HCT116 (cell line): Measurements from ENCODE around the gene STK32C. TPM values are rescaled to one million over a fixed set of nuclear protein-coding genes. Genes with fewer than 3 reads are reported as not detected.

Source experiments
- ATAC-seq: fragments of 200-7000 bp; cut with Tn5 transposase; 2 replicates; pipeline ENCODE4 v1.9.1; 2020; ENCODE audit warnings: mild to moderate bottlenecking, moderate library complexity
- BruUV-seq: library from RNA; stranded (reverse); fragments of 400-500 nt; replicated peaks from 2 replicates; lab custom pipeline; 2021; lab: Mats Ljungman, UMichigan
- CTCF ChIA-PET: fragments of 300-600 bp; sonication (Branson Sonifier 250); formaldehyde crosslinking; loops from one replicate; lab custom pipeline; 2021; ENCODE audit warnings: antibody characterized with exemption; lab: Charles Lee
- POLR2A ChIA-PET: fragments of 300-600, 350-600 bp; sonication (Branson Sonifier 250); formaldehyde crosslinking; loops from one replicate; lab custom pipeline; 2021; ENCODE audit warnings: antibody characterized with exemption; lab: Charles Lee
- RAD21 ChIA-PET, 2 experiments: fragments of 300-600 bp; sonication (Branson Sonifier 250); formaldehyde crosslinking; loops; one replicate each; lab custom pipeline; 2023; ENCODE audit warnings: low total read pairs in 2 of 2; ENCODE audit not compliant: uncharacterized antibody in 2 of 2, unreplicated experiment in 2 of 2, low non-redundant PET in 1 of 2; lab: Charles Lee
- DNase-seq: peaks from one replicate; pipeline ENCODE4 v3.0.0-alpha.2; 2010; ENCODE audit warnings: low read depth, low spot score
- H2AFZ ChIP-seq: fragments of 200-600 bp; shearing (Covaris generic), sonication (generic); 2 replicates; pipeline ENCODE4 v1.6.1; 2017; ENCODE audit warnings: low read depth, mixed run types, mixed read lengths, antibody characterized with exemption, low read length; ENCODE audit not compliant: poor library complexity, severe bottlenecking
- H3K27ac ChIP-seq: 2 replicates; pipeline ENCODE4 v1.5.1; 2012; ENCODE audit warnings: low read depth, low read length
- H3K27me3 ChIP-seq: fragments of 200-600 bp; sonication (generic); 2 replicates; pipeline ENCODE4 v1.6.1; 2016; ENCODE audit warnings: mixed run types, low read length, mixed read lengths; ENCODE audit not compliant: insufficient read depth
- H3K36me3 ChIP-seq, 2 experiments: fragments of 200-500 bp in 1 of 2; fragments of 200-600 bp in 1 of 2; sonication (Bioruptor generic) in 1 of 2; sonication (generic) in 1 of 2; 2 replicates each; pipeline versions ENCODE4 v1.5.1 to v1.6.1; 2014 to 2016; ENCODE audit warnings: low read length in 2 of 2, inconsistent platforms in 1 of 2, mixed read lengths in 1 of 2, mixed run types in 1 of 2; ENCODE audit not compliant: insufficient read depth in 2 of 2, control insufficient read depth in 1 of 2
- H3K4me1 ChIP-seq, 2 experiments: fragments of 200-600 bp in 1 of 2; sonication (generic) in 1 of 2; 2 replicates each; pipeline versions ENCODE4 v1.5.1 to v1.6.1; 2012 to 2017; ENCODE audit warnings: low read length in 2 of 2, inconsistent platforms in 1 of 2, mild to moderate bottlenecking in 1 of 2, mixed read lengths in 1 of 2, mixed run types in 1 of 2, moderate library complexity in 1 of 2; ENCODE audit not compliant: insufficient read depth in 2 of 2, control insufficient read depth in 1 of 2
- H3K4me2 ChIP-seq: fragments of 200-600 bp; sonication (generic); 2 replicates; pipeline ENCODE4 v1.6.1; 2017; ENCODE audit warnings: mixed run types, low read length, mixed read lengths
- H3K4me3 ChIP-seq, 2 experiments: fragments of 200-600 bp in 1 of 2; sonication (generic) in 1 of 2; replicated peaks in 1 of 2; 2 replicates each; pipeline ENCODE4 v1.5.1; 2011 to 2016; ENCODE audit warnings: low read length in 2 of 2, control low read depth in 1 of 2, low read depth in 1 of 2, mild to moderate bottlenecking in 1 of 2, mixed read lengths in 1 of 2, mixed run types in 1 of 2
- H3K79me2 ChIP-seq: fragments of 200-600 bp; sonication (generic); 2 replicates; pipeline ENCODE4 v1.6.1; 2017; ENCODE audit warnings: mild to moderate bottlenecking, mixed run types, low read length, moderate library complexity, mixed read lengths; ENCODE audit not compliant: insufficient read depth
- H3K9ac ChIP-seq: fragments of 200-600 bp; sonication (generic); 2 replicates; pipeline ENCODE4 v1.6.1; 2016; ENCODE audit warnings: low read length, mixed read lengths
- H3K9me2 ChIP-seq: fragments of 200-600 bp; sonication (generic), shearing (Covaris generic); 2 replicates; pipeline ENCODE4 v1.6.1; 2017; ENCODE audit warnings: mixed run types, mild to moderate bottlenecking, moderate library complexity; ENCODE audit not compliant: insufficient read depth
- H3K9me3 ChIP-seq, 2 experiments: fragments of 200-500 bp in 1 of 2; fragments of 200-600 bp in 1 of 2; sonication (Bioruptor generic) in 1 of 2; sonication (generic) in 1 of 2; 2 replicates each; pipeline ENCODE4 v1.6.1; 2014 to 2017; ENCODE audit warnings: low read length in 2 of 2, mixed read lengths in 2 of 2, inconsistent platforms in 1 of 2, low read depth in 1 of 2, mild to moderate bottlenecking in 1 of 2, mixed run types in 1 of 2, moderate library complexity in 1 of 2; ENCODE audit not compliant: control insufficient read depth in 1 of 2, insufficient read depth in 1 of 2
- H4K20me1 ChIP-seq: fragments of 200-600 bp; sonication (generic), shearing (Covaris generic); 2 replicates; pipeline ENCODE4 v1.6.1; 2017; ENCODE audit warnings: mixed run types, mild to moderate bottlenecking, moderate library complexity; ENCODE audit not compliant: insufficient read depth
- CBX3 ChIP-seq: IDR thresholded peaks from 2 replicates; pipeline ENCODE4 v1.6.1; 2012; ENCODE audit warnings: low read depth
- CTCF ChIP-seq, 3 experiments: fragments of 200-600 bp in 1 of 3; sonication (generic) in 1 of 3; IDR thresholded peaks in 2 of 3; conservative IDR thresholded peaks in 1 of 3; 2 replicates each; pipeline ENCODE4 v1.5.1; 2012 to 2017; ENCODE audit warnings: low read depth in 2 of 3, low read length in 2 of 3, antibody characterized with exemption in 1 of 3, borderline replicate concordance in 1 of 3, control low read depth in 1 of 3, mild to moderate bottlenecking in 1 of 3, mixed read lengths in 1 of 3, mixed run types in 1 of 3, moderate library complexity in 1 of 3; ENCODE audit not compliant: insufficient read depth in 1 of 3
- EGR1 ChIP-seq: IDR thresholded peaks from 2 replicates; pipeline ENCODE4 v1.6.1; 2012; ENCODE audit warnings: low read depth
- ELF1 ChIP-seq: IDR thresholded peaks from 2 replicates; pipeline ENCODE4 v1.6.1; 2012; ENCODE audit warnings: low read depth, borderline replicate concordance
- EZH2 ChIP-seq: fragments of 200-600 bp; sonication (generic); IDR thresholded peaks from 2 replicates; pipeline ENCODE4 v1.6.1; 2017; ENCODE audit warnings: antibody characterized with exemption, mixed run types
- EZH2phosphoT487 ChIP-seq: fragments of 200-600 bp; IDR thresholded peaks from 2 replicates; pipeline ENCODE4 v1.6.1; 2018; ENCODE audit warnings: antibody characterized with exemption, borderline replicate concordance
- FOSL1 ChIP-seq: IDR thresholded peaks from 2 replicates; pipeline ENCODE4 v1.6.1; 2012; ENCODE audit warnings: low read depth
- POLR2A ChIP-seq: IDR thresholded peaks from 2 replicates; pipeline ENCODE4 v1.7.0; 2011; ENCODE audit warnings: borderline replicate concordance; ENCODE audit not compliant: insufficient read depth, insufficient read length; ENCODE audit errors: extremely low read depth
- SIN3A ChIP-seq: IDR thresholded peaks from 2 replicates; pipeline ENCODE4 v1.6.1; 2012; ENCODE audit warnings: low read depth
- intact Hi-C: fragments of 100-400 bp; cut with micrococcal nuclease; formaldehyde crosslinking; loops from 2 replicates; pipeline ENCODE4 v1.10.0; 2022
- total RNA-seq: library from RNA; stranded (reverse); gene quantifications from one replicate; pipeline ENCODE4 v1.2.1, GENCODE V29; 2021; ENCODE audit not compliant: unreplicated experiment
- TF ChIP-seq, protein P1 (sequence below): IDR thresholded peaks from 2 replicates; pipeline ENCODE4 v1.6.1; 2012; ENCODE audit warnings: low read depth

The STK32C gene
- total RNA-seq, 1 experiment from 2014 or later, result 29.7 TPM

DNA sequence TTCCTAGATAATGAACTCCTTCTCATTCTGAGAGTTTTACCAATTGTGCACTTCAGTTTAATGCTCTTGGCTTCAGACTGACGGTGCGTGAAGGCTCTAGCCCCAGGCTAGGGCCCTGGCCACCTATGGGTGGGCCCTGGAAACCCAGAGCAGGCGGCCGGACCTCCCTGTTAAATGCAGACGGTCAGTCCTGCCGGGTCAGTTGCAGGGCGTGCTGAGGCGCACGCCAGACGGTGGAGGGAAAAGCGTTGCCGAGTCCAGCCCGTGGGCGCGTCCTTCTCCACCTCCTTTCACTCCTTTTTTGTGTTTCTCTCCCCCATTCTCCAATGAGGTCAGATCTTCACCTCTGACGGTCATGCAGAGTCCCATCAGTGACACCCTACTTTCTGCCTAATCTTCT is 118.7 kb downstream of the STK32C start:
- ChIA-PET POLR2A (no interaction called here), CTCF (no interaction called here), RAD21 (no interaction called here)
- TF ChIP-seq SIN3A (no peak), CBX3 (no peak), EGR1 (no peak), CTCF (IDR thresholded peaks at IDR 0.05 in 2 of 3, conservative IDR thresholded peaks at IDR 0.05 in 1 of 3; ENCODE audit: borderline replicate concordance in 1 of 3, insufficient read depth in 1 of 3, low read depth in 2 of 3, low read length in 2 of 3) (no peak), ELF1 (no peak), EZH2 (no peak), EZH2phosphoT487 (no peak), FOSL1 (no peak), POLR2A (no peak)
- TF ChIP-seq, protein P1, sequence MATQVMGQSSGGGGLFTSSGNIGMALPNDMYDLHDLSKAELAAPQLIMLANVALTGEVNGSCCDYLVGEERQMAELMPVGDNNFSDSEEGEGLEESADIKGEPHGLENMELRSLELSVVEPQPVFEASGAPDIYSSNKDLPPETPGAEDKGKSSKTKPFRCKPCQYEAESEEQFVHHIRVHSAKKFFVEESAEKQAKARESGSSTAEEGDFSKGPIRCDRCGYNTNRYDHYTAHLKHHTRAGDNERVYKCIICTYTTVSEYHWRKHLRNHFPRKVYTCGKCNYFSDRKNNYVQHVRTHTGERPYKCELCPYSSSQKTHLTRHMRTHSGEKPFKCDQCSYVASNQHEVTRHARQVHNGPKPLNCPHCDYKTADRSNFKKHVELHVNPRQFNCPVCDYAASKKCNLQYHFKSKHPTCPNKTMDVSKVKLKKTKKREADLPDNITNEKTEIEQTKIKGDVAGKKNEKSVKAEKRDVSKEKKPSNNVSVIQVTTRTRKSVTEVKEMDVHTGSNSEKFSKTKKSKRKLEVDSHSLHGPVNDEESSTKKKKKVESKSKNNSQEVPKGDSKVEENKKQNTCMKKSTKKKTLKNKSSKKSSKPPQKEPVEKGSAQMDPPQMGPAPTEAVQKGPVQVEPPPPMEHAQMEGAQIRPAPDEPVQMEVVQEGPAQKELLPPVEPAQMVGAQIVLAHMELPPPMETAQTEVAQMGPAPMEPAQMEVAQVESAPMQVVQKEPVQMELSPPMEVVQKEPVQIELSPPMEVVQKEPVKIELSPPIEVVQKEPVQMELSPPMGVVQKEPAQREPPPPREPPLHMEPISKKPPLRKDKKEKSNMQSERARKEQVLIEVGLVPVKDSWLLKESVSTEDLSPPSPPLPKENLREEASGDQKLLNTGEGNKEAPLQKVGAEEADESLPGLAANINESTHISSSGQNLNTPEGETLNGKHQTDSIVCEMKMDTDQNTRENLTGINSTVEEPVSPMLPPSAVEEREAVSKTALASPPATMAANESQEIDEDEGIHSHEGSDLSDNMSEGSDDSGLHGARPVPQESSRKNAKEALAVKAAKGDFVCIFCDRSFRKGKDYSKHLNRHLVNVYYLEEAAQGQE, result no peak
- no peak for DNase-seq
- intact Hi-C loops, result no loop called here
- no TSS peak for BruUV-seq
- Histone ChIP-seq H3K9me2 (no peaks in the 10 kb centered on the region), H3K4me2 (no peak overlapping the region), H3K79me2 (no peaks in the 10 kb centered on the region), H3K9me3 (no peaks in the 10 kb centered on the region), H3K27me3 (no peaks in the 10 kb centered on the region), H3K36me3 (no peaks in the 10 kb centered on the region), H2AFZ (no peak overlapping the region), H3K4me1 (no peaks in the 10 kb centered on the region), H3K9ac (no peak overlapping the region), H4K20me1 (no peaks in the 10 kb centered on the region), H3K4me3 (no peak overlapping the region), H3K27ac (no peak overlapping the region)
- ATAC-seq, result no peak
